Activated CD8-positive, alpha-beta memory T cell treated with anti-CD3 and anti-CD28 coated beads for 1 hour (primary cell): ENCODE measurements around the gene CDH11.

ENCODE experiments used
- DNase-seq, 2 donors: peaks; one replicate each; pipeline ENCODE4 v3.0.0-alpha.2; 2020; ENCODE audit warnings: low read depth in 1 of 2; ENCODE audit errors: extremely low read depth in 1 of 2

Gene CDH11

DNA sequence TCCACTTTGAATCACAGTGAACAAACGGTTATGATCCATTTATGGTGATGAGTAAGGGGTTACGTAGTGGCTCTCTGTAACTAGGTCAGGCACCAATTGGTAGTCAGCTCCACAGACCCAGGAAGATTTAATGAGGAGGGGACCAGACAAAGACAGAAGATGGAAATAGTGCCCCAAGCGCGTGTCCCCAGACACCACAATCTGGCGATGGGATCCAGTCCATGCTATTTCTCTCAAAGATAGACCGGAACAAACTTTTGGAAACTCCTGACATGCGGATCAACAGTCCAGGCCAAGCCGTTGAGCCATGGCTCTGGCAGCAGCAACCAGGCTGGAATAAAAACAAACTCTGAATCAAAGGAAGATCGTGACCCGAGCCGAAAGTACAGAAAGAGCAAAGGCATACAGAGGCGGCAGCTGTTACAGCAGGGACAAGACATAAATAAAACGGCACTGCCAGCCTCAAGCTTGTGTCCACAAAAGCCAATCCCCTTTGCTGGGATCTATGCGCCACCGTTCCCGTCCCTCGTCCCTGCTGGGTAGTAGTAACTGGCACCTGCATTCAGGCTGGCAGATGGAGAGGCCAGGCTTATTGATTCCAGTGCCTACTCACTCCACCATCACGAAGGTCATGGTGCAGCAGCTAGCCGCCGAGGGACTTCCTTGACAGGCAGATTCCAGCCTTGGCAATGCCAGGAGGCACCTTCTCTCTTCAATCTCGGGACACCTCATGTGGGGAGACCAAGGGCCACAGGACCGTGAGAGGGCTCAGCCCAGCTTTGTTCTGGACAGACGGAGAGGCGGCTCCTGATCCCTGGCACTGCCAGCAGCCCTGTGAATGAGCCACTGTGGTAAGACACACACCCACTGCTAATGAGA is 50.2 kb downstream of the CDH11 start:
- no peak for DNase-seq

DNA sequence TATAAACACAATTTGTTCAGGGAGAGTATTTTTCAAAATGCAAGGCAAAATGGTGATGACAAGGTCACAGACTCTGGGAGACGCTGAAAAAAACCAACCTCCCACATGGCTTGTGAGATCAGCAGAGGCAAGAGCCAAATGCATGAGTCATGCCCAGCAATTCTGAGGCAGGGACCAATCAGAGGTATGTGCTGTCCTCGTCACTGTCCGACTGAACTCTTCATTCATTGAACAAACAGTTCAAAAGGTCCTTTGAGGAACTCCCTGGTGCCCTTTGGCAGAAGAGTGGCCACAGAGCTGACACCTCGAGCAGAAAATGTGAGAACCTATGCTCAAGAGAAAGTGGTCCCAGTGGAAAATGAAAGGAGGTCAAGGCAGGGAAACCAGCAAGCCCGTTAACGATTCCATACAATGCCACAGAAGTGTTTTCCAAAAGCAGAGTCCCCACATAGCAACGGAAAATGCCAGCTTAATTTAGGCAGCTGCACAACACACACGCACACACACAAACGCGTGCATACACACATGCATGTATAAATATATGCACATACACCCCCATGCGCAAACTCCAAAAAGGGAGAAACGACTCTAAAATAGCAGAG is 50.9 kb downstream of the CDH11 start:
- no peak for DNase-seq

DNA sequence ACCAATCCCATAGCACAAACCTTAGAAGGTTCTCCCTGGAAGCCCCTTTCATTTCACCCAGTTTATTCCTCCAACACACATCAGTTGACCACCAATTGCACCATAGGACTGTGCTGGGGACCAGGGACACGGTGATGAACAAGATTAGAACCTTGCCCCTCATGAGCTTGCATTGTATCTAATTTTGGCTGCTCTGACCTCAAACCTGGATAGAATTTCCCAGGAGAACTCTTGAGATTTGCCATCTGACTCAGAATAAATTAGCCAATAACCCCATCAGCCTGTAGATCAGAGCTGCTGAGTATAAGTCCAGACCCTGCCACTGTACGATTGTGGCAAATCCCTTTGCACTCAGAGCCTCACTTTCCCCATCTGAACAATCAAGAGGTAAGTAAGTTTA is 52.1 kb downstream of the CDH11 start:
- no peak for DNase-seq

DNA sequence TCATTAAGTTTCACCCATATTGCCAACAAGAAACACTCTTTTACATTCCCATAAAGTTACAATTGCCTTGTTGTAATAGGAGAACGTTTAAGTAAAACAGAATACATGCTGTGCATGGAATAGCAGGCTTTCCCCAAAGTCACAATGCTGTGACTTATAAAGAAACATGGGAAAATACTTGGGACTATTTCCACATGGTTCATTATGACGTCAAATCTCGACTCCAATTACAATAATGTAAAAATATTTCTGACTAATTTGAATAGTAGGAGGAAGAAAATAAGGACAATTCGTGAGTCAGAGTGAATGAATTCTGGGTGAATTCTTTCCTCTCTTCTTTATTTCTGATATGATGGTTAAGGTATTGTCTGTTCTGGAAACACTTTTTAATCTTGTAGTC is 52.8 kb downstream of the CDH11 start:
- DNase-seq = no peak

DNA sequence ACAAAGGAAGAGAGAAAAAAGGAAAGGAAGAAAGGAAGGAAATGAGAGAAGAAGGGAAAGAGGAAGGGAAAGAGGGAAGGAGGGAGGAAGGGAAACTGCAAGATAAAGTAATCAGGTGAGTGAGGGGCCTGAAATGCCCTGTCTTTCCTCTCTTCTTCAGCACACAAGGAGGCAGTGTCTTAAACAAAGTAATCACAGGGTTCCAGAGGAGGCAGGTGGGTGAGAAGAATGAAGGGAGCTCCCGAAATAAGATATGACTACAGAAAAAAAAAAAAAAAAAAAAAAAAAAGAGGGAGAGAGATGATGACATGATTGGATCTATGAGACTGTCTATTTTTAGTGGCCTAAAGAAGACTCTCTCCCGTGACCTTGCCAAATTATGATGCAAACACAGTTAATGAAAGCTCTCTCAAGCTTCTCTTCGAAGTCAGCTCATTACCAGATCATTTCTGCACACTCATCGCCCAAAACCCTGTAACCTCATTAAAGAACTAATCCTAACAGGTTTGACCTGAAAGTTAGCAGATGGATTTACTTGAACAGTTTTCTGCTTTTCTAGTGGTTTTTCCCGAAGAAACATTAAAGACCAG is 53.6 kb downstream of the CDH11 start:
- no peak for DNase-seq

DNA sequence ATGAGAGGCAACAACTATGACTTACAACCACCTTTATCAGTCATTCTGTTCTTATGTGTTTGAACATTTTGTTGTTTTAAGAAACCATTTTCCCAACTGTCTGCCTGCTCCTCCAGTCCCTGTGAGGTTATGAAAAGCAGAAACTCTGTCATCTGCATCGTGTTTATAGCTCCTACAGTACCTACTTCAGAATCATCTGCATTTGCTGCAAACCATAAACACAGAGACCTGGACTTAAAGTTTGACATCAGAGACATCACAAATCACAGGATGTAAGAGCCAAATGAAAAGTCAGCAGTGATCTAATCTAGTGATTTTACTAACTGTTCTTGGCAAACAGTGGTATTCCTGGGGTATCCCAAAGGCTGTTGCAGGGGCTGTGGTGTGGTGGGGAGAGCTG is 55.2 kb downstream of the CDH11 start:
- DNase-seq = no peak

DNA sequence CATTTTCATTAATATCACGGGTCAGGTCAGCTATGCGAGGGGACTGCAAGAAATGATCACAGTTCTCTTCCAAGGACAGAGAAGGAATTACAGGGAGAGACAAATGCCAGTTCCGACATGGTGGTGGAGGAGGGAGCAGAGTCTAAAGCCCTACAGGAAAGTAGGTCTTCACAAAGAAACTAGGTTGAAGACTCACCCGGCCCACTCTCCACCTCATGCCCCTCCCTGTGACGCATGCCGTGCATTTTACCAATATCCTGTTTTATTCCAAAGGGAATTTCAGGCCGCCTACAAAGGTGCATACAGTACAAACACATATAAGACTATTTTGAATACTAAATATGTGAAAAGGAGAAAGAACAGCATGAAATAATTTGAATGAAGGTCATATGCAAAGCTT is 56.8 kb downstream of the CDH11 start:
- no peak for DNase-seq

DNA sequence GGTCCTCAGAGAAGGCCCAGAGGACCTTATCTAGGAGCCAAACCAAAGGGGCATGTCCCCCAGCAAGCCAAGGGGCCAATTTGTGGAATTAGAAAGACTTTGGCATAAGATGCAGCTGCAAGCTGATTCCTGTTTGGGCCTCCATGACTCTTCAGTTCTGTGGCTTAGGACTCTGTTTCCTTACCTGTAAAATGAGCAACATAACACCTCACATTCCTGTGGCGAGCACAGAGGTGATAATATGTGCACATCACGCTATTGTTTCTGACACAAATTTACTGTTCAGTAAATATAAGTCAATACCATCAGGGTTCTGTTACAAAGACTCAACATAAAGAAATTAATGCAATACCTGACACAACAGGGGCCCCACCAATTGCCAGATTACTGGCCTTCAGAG is 57.7 kb downstream of the CDH11 start:
- no peak for DNase-seq

DNA sequence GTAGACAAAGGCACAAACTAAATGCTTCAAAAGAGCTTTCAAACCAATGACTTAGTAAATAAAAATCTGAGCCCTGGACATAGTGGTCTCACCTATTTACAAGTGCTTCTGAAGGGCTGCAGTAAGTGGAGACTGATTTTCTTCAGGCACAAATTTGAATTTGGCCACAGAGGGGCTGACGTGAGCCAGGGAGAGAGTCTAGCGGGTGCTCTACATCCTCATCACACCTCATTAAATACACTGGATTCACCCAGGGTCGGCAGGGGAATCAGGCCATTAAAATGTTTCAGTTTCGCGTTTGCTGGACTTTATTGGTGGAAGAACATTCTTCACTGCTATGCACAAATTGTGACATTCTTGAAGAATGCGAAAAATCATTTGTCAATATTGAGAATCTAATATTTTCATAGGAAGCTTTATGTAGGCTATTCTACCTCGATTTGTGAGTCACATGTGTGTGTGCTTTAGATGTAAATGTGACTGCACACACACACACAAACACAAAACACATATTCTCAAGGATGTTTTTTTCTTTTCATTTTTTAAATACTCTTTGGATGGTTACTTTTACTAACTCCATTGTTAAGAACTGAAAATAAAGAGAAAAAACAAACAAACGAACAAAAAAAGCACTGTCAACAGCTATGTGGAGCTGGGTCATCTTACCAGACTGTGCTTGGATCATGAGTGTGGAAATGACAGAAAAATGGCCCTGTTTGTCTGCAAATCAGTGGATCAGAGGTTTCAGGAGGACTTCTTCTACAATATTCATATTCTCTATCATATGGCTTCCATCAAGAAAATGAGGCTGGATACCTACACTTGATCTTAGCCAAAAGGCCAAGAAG is 58.9 kb downstream of the CDH11 start:
- no peak for DNase-seq

DNA sequence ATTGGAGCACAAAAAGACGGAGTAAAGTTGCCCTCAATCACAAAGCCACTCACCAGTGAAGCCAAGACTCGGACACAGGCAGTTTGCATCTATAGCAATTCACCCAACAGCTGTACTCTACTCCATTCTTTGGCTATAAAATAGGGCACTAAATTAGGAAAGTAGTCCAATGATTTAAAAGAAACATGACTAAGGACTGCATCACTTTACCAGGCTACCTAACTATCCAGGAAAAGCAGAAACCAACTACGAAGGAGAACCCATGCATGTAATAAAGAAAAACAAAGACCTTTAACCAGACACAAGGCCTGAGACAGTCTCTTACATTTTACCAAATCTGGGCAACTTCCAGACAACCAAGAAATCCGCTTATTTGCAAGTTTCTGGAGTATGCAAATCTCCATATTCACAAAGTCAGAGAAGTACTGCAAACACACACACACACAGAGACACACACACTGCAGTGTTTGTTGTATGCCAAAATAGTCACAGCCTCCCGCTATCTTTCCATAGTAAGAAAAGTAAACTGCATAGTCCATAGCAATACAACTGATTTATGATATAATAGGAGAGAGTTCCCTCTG is 59.8 kb downstream of the CDH11 start:
- no peak for DNase-seq

DNA sequence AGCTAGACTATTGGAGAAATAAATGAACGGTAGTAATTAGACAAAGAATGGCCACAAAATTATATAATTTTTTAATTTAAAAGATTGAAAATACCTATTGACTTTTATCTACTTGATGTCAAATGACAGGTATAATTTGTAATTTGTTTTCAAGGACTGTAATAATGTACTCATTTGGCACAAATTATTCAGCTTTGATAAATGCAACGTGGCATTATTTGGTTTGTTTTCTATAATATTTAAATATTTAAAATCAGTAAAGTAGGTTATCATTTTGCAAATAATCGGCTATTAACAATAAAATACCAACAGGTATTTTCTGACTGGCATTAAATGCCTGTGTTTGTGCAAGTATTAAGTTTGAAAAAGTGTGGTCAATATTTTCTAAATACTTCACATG is 60.6 kb downstream of the CDH11 start:
- DNase-seq = no peak

DNA sequence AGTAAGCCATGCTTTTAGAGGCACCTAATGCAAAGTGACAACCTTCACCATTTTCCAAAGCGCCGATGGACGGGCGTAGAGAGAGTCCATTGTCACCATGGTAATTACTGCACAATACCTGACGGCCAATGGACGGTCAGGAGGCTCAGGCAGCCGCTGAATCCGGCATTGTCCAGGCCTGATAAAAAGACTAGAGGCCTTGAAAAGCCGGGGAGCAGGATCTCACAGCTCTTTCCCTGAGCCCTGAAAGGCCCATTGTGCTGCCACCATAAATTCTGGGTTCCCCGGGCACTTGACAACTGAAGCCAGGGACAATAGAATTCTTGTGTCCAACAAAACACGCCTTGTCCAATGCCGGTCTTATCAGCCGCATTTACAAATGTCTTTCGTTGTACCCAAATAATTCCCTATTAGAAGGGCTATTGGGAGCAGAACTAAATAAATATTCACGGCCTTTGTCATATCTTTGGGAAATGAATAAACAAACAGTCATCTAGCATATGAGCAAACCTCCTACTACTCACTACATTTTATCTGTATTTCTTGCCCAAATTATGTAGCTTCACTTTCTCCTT is 62.4 kb downstream of the CDH11 start:
- DNase-seq = no peak

DNA sequence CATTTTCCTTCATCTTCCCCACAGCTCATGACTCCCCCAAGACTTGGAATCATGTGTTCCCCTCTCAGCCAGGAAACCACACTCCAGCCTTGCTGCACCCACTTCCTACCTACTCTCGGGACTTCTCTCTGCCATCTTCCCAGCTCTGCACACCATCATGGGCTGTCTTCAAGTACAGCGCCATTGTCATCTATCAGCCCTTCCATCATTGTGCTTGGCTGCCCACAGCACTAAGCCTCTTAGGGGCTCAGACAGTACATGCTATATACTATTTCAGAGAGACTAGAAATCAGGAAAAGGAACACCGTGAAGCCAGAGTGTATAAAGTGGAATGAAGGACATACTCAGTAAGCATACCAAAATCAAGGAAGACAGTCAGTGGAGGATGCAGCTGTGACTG is 64.7 kb downstream of the CDH11 start:
- DNase-seq = no peak

DNA sequence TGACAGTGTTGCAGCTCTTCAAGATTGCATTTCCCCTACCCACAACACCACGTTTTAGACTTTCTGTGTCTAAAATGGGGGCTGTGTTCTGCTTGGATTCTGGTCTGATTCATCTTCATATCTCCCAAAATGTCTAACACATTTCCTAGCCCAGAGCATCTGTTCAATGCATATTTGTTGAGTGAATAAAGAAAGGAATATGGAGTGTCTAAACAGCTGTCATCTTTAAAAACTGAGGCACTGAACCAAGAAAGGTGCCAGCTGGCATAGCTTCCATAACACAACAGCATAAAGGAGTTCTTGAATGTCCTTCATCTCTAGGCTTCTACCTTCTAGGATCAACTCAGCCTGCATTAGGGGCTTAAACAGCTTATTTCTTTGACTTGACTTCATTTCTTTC is 67.4 kb downstream of the CDH11 start:
- DNase-seq = no peak

DNA sequence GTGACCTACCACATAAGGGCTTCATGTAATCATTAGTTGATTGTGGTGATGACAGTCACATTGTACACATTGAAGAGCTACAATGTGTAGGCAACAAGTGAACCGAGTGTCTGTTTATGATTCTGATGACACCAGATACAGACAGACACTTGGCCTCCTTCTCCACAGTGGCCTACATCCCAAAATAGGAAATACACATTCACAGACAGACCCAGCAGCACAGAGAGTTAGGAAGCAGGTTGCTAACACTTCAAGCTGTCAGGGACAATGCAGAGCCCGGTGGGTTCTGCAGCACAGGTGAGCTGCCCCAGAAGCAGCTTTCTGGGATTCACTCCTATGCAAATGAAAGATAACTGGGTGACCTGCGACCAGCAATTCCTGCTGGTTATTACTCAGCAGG is 72.2 kb downstream of the CDH11 start:
- no peak for DNase-seq

DNA sequence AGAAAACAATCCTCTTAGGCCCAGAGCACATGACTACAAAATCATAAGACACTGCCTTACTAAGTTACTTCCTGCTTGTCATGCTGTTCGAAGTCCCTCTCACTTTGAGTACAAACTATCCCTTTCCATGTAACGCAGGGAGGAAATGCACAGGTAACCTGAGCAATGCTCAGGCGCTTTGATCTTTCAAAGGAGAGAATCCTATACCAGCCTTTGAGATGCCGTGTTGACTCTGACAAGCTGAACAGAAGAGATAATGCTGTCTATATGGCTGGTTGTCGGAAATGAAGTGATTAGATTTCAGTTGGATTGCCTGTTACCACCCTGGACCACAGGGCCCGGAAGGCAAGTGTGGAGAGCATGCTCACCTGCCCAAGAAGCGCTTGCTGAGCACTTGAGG is 75.9 kb downstream of the CDH11 start:
- no peak for DNase-seq

DNA sequence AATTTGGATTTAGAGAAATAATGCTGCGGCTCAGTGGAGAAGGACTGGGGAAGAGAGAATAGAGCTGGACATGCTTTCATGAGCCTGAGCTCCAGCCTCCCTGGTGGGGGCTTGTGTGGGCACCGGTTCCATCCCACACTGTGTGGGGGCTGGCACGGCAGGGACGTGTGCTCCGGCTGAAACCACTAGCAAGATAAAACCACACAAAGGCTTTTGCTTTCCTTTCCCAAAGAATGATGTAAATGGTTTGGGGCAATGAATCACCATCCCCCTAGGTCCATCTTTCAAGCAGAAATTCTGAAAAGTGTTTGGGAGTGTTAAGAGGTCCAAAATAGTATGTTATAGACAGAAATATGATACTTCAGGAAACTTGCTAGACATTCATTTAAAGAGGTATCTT is 77.0 kb downstream of the CDH11 start:
- DNase-seq = no peak

DNA sequence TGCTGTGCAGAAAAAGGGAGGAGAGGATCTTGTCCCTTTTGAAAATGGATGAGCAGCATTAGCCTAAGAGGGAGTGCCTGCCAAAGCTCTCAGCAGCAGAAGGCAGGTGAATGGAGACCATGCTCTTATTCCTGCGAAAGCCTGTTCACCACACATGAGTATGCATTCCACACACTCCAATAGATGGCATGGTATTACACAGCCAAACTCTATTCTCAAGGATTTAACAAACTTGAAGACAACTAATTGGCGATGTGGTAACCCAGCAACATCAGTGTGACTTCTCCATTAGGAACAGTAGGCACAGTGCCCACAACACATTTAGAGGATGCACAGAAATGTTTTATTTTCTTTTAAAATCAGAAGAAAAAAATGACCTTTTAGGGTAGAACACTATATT is 77.8 kb downstream of the CDH11 start:
- no peak for DNase-seq

DNA sequence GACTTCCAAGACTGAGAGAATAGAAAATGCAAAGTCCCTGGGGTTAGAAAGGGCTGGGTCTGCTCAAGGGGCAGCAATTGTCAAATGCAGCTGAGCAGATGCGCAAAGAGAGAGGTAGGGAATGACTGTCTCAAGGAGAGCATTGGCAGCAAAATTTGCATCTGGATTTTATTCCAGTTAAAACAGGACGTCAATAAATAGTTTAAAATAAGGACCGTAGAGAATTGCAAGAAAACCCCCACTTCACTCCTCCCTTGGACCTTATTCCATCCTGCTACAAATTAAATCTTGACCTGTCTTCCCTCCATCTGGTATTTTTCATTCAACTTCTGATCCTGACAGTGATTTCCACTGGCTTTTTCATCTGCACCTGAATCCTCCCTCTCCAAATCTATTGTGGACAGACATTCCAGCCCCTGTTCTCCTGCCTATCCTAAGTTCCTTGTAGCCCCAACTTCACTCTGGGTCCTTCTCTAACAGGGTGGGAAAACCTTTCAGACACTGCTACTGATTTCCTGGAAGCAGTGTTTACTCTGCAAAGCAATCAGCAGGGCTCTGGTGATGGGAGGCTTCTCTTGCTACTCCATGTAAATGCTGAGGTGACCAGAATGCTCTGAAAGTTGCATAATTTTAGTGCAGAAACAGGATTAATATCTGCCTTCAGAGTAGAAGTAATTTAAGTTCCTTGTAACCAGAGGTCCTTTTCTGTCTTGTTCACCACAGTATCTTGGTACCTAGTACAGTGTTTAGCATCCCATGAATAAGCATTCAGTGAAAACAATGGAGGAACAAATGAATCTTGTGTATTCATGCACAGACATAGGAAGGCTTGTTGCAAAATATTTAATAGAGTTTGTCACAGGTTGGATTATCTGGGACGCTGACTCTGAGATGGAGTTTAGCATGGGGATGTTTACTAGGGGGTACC is 79.2 kb downstream of the CDH11 start:
- no peak for DNase-seq

DNA sequence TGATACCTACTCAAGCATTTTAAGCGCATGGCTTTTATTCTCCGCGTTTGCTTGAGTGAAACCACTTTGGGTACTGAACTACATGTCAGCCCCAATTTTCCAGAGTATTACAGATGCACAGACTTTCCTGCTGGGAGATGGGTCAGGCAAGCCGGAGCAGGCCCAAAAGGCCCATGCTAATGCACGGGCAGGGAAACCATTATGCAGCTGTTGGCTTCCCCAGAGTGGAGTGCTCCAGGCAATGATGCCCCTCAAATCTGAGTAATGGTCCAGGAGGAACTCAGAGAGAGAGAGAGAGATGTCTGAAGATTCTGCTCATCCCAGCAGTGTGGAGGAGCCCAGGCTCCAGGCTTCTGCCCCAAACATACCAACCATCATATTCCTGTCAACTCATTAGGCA is 80.2 kb downstream of the CDH11 start:
- no peak for DNase-seq
